ENCODE measurements around the gene CHPF2.

- TF ChIP-seq, protein P1, sequence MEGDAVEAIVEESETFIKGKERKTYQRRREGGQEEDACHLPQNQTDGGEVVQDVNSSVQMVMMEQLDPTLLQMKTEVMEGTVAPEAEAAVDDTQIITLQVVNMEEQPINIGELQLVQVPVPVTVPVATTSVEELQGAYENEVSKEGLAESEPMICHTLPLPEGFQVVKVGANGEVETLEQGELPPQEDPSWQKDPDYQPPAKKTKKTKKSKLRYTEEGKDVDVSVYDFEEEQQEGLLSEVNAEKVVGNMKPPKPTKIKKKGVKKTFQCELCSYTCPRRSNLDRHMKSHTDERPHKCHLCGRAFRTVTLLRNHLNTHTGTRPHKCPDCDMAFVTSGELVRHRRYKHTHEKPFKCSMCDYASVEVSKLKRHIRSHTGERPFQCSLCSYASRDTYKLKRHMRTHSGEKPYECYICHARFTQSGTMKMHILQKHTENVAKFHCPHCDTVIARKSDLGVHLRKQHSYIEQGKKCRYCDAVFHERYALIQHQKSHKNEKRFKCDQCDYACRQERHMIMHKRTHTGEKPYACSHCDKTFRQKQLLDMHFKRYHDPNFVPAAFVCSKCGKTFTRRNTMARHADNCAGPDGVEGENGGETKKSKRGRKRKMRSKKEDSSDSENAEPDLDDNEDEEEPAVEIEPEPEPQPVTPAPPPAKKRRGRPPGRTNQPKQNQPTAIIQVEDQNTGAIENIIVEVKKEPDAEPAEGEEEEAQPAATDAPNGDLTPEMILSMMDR (IDR thresholded peaks at IDR 0.05; ENCODE audit: poor library complexity) = no peak
- no peak for TF ChIP-seq EZH2 (IDR thresholded peaks at IDR 0.05; ENCODE audit: borderline replicate concordance)
- TF ChIP-seq EZH2phosphoT487 (IDR thresholded peaks at IDR 0.05; ENCODE audit: low read depth, severe bottlenecking, unreplicated experiment) = no peak
Measured at GRCh38 chr7:151202836-151203235, 29.4 kb upstream of the CHPF2 start.
